ENCODE measurements around the gene COL4A1.
"Not testable (repeated sequence)": the region's sequence is repeated elsewhere in the genome, so short reads cannot be mapped to it uniquely, and the experiment has no call there.

The COL4A1 gene

GRCh38 chr13:110326263-110326904 lies 19.4 kb upstream of the COL4A1 start:
- in situ Hi-C loops (cut with MboI; ENCODE audit: low sequenced_read_pairs) = no loop called here

- in situ Hi-C loops (cut with MboI; ENCODE audit: low sequenced_read_pairs) = no loop called here
Observed at GRCh38 chr13:110324026-110324749, 17.2 kb upstream of the COL4A1 start.

- in situ Hi-C loops (cut with MboI; ENCODE audit: low sequenced_read_pairs) = no loop called here
Observed at GRCh38 chr13:110323172-110323891, 16.4 kb upstream of the COL4A1 start.

GRCh38 chr13:110322828-110323171 lies 15.8 kb upstream of the COL4A1 start:
- in situ Hi-C loops (cut with MboI; ENCODE audit: low sequenced_read_pairs) = no loop called here

- in situ Hi-C loops (cut with MboI; ENCODE audit: low sequenced_read_pairs) = no loop called here
Observed at GRCh38 chr13:110322126-110322827, 15.3 kb upstream of the COL4A1 start.

GRCh38 chr13:110321573-110321972 lies 14.6 kb upstream of the COL4A1 start:
- in situ Hi-C loops (cut with MboI; ENCODE audit: low sequenced_read_pairs) = not testable (repeated sequence)

GRCh38 chr13:110320645-110321044 lies 13.7 kb upstream of the COL4A1 start:
- in situ Hi-C loops (cut with MboI; ENCODE audit: low sequenced_read_pairs) = no loop called here

- in situ Hi-C loops (cut with MboI; ENCODE audit: low sequenced_read_pairs) = no loop called here
Observed at GRCh38 chr13:110319774-110320509, 13.0 kb upstream of the COL4A1 start.

GRCh38 chr13:110319397-110319773 lies 12.4 kb upstream of the COL4A1 start:
- in situ Hi-C loops (cut with MboI; ENCODE audit: low sequenced_read_pairs) = no loop called here

GRCh38 chr13:110318920-110319319 lies 12.0 kb upstream of the COL4A1 start:
- in situ Hi-C loops (cut with MboI; ENCODE audit: low sequenced_read_pairs) = no loop called here

- in situ Hi-C loops (cut with MboI; ENCODE audit: low sequenced_read_pairs) = no loop called here
Observed at GRCh38 chr13:110317496-110318195, 10.7 kb upstream of the COL4A1 start.

GRCh38 chr13:110317093-110317492 lies 10.1 kb upstream of the COL4A1 start:
- in situ Hi-C loops (cut with MboI; ENCODE audit: low sequenced_read_pairs) = no loop called here

GRCh38 chr13:110316196-110316595 lies 9.2 kb upstream of the COL4A1 start:
- in situ Hi-C loops (cut with MboI; ENCODE audit: low sequenced_read_pairs) = no loop called here

GRCh38 chr13:110314516-110315245 lies 7.7 kb upstream of the COL4A1 start:
- in situ Hi-C loops (cut with MboI; ENCODE audit: low sequenced_read_pairs) = no loop called here

GRCh38 chr13:110313733-110314132 lies 6.8 kb upstream of the COL4A1 start:
- in situ Hi-C loops (cut with MboI; ENCODE audit: low sequenced_read_pairs) = not testable (repeated sequence)

- in situ Hi-C loops (cut with MboI; ENCODE audit: low sequenced_read_pairs) = not testable (repeated sequence)
Observed at GRCh38 chr13:110313261-110313660, 6.3 kb upstream of the COL4A1 start.

GRCh38 chr13:110312339-110313031 lies 5.5 kb upstream of the COL4A1 start:
- in situ Hi-C loops (cut with MboI; ENCODE audit: low sequenced_read_pairs) = no loop called here

- in situ Hi-C loops (cut with MboI; ENCODE audit: low sequenced_read_pairs) = no loop called here
Observed at GRCh38 chr13:110311443-110312338, 4.7 kb upstream of the COL4A1 start.

All from HL-60/S4 treated with phorbol 12-myristate 13-acetate at 8.2 ng/mL for 4 days and 3 days (cell line).